ENCODE results near the gene SPATA3.
"Not testable (repeated sequence)": the region's sequence is repeated elsewhere in the genome, so short reads cannot be mapped to it uniquely, and the experiment has no call there.

The SPATA3 gene

GRCh38 chr2:231002641-231003040, 6.7 kb downstream of the SPATA3 start:
- DNase-seq = no peak
- Histone ChIP-seq H4K5ac (ENCODE audit: low read length) (no peak overlapping the region), H3K9ac (ENCODE audit: low read length) (no peak overlapping the region), H2BK15ac (replicated peaks; ENCODE audit: low read depth) (no peak overlapping the region), H3K36me3 (ENCODE audit: control insufficient read depth, insufficient read depth, low read length) (no peaks in the 10 kb centered on the region), H3K4me1 (ENCODE audit: control insufficient read depth, low read depth, low read length) (no peaks in the 10 kb centered on the region), H2AK5ac (ENCODE audit: low read length) (no peak overlapping the region), H3K18ac (ENCODE audit: low read length) (no peak overlapping the region), H3K4ac (ENCODE audit: low read depth, low read length) (no peak overlapping the region), H3K56ac (ENCODE audit: low read length) (no peak overlapping the region), H4K8ac (ENCODE audit: low read depth, low read length) (no peak overlapping the region), H3K79me2 (ENCODE audit: control insufficient read depth, insufficient read depth, low read length) (no peaks in the 10 kb centered on the region), H3K23ac (ENCODE audit: low read length) (no peak overlapping the region), H3K4me3 (ENCODE audit: low read length) (no peak overlapping the region), H2BK5ac (ENCODE audit: low read length) (no peak overlapping the region), H3K27me3 (ENCODE audit: insufficient read depth, low read length, poor library complexity) (peaks cover 3% of the 10 kb centered on the region), H3K4me2 (ENCODE audit: low read length) (no peak overlapping the region), H3K27ac (ENCODE audit: low read depth, low read length) (no peak overlapping the region), H2BK120ac (ENCODE audit: low read depth, low read length) (no peak overlapping the region), H3K79me1 (ENCODE audit: low read length) (no peaks in the 10 kb centered on the region)
- no CpG with 5 or more reads among the region's 10 CpGs for WGBS (ENCODE audit: extremely low coverage, insufficient coverage, low lambda C conversion rate)

GRCh38 chr2:231003186-231003585, 7.3 kb downstream of the SPATA3 start:
- no peak overlapping the region for H3K56ac ChIP-seq (ENCODE audit: low read length)
- no CpG with 5 or more reads among the region's 2 CpGs for WGBS (ENCODE audit: extremely low coverage, insufficient coverage, low lambda C conversion rate)
- no peak overlapping the region for H2BK15ac ChIP-seq (replicated peaks; ENCODE audit: low read depth)
- no peak overlapping the region for H3K18ac ChIP-seq (ENCODE audit: low read length)
- no peak overlapping the region for H4K8ac ChIP-seq (ENCODE audit: low read depth, low read length)
- H3K27me3 ChIP-seq (ENCODE audit: insufficient read depth, low read length, poor library complexity) = peaks cover 3% of the 10 kb centered on the region
- no peak overlapping the region for H3K4me2 ChIP-seq (ENCODE audit: low read length)
- no peak overlapping the region for H2BK120ac ChIP-seq (ENCODE audit: low read depth, low read length)
- no peak overlapping the region for H3K9ac ChIP-seq (ENCODE audit: low read length)
- no peaks in the 10 kb centered on the region for H3K36me3 ChIP-seq (ENCODE audit: control insufficient read depth, insufficient read depth, low read length)
- no peaks in the 10 kb centered on the region for H3K79me1 ChIP-seq (ENCODE audit: low read length)
- H3K27ac ChIP-seq (ENCODE audit: low read depth, low read length) = no peak overlapping the region
- H2AK5ac ChIP-seq (ENCODE audit: low read length) = no peak overlapping the region
- no peak overlapping the region for H3K4ac ChIP-seq (ENCODE audit: low read depth, low read length)
- DNase-seq = no peak
- no peak overlapping the region for H3K23ac ChIP-seq (ENCODE audit: low read length)
- H3K79me2 ChIP-seq (ENCODE audit: control insufficient read depth, insufficient read depth, low read length) = no peaks in the 10 kb centered on the region
- no peaks in the 10 kb centered on the region for H3K4me1 ChIP-seq (ENCODE audit: control insufficient read depth, low read depth, low read length)
- no peak overlapping the region for H4K5ac ChIP-seq (ENCODE audit: low read length)
- no peak overlapping the region for H2BK5ac ChIP-seq (ENCODE audit: low read length)
- H3K4me3 ChIP-seq (ENCODE audit: low read length) = no peak overlapping the region

DNA sequence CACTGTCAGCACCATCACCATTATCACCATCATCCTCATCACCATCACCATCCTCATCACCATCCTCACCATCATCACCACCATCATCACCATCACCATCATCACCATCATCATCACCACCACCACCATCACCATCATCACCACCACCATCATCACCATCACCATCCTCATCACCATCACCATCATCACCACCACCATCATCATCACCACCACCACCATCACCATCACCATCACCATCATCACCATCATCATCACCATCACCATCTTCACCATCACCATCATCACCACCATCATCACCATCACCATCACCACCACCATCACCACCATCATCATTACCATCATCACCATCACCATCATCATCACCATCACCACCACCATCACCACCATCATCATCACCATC, 9.0 kb downstream of the SPATA3 start:
- not testable (repeated sequence) for H2AK5ac ChIP-seq (ENCODE audit: low read length); H3K23ac ChIP-seq (ENCODE audit: low read length); H3K27ac ChIP-seq (ENCODE audit: low read depth, low read length); H3K9ac ChIP-seq (ENCODE audit: low read length); H3K36me3 ChIP-seq (ENCODE audit: control insufficient read depth, insufficient read depth, low read length); H2BK15ac ChIP-seq (replicated peaks; ENCODE audit: low read depth); H3K4me1 ChIP-seq (ENCODE audit: control insufficient read depth, low read depth, low read length); H3K79me1 ChIP-seq (ENCODE audit: low read length); H3K27me3 ChIP-seq (ENCODE audit: insufficient read depth, low read length, poor library complexity); H3K4ac ChIP-seq (ENCODE audit: low read depth, low read length); H3K18ac ChIP-seq (ENCODE audit: low read length); H3K4me2 ChIP-seq (ENCODE audit: low read length); H4K8ac ChIP-seq (ENCODE audit: low read depth, low read length); DNase-seq; H4K5ac ChIP-seq (ENCODE audit: low read length); H2BK120ac ChIP-seq (ENCODE audit: low read depth, low read length); H3K4me3 ChIP-seq (ENCODE audit: low read length); H3K79me2 ChIP-seq (ENCODE audit: control insufficient read depth, insufficient read depth, low read length); H2BK5ac ChIP-seq (ENCODE audit: low read length); H3K56ac ChIP-seq (ENCODE audit: low read length)

GRCh38 chr2:231007286-231008098, 11.6 kb downstream of the SPATA3 start:
- no peaks in the 10 kb centered on the region for H3K27me3 ChIP-seq (ENCODE audit: insufficient read depth, low read length, poor library complexity)
- H2AK5ac ChIP-seq (ENCODE audit: low read length) = no peak overlapping the region
- no peaks in the 10 kb centered on the region for H3K79me1 ChIP-seq (ENCODE audit: low read length)
- H3K27ac ChIP-seq (ENCODE audit: low read depth, low read length) = no peak overlapping the region
- no peak overlapping the region for H3K56ac ChIP-seq (ENCODE audit: low read length)
- H2BK120ac ChIP-seq (ENCODE audit: low read depth, low read length) = no peak overlapping the region
- H3K18ac ChIP-seq (ENCODE audit: low read length) = no peak overlapping the region
- H2BK15ac ChIP-seq (replicated peaks; ENCODE audit: low read depth) = no peak overlapping the region
- no peak overlapping the region for H3K4me3 ChIP-seq (ENCODE audit: low read length)
- H3K4me2 ChIP-seq (ENCODE audit: low read length) = no peak overlapping the region
- H3K4ac ChIP-seq (ENCODE audit: low read depth, low read length) = no peak overlapping the region
- no peak overlapping the region for H4K8ac ChIP-seq (ENCODE audit: low read depth, low read length)
- no peak for DNase-seq
- H3K79me2 ChIP-seq (ENCODE audit: control insufficient read depth, insufficient read depth, low read length) = no peaks in the 10 kb centered on the region
- H2BK5ac ChIP-seq (ENCODE audit: low read length) = no peak overlapping the region
- no peak overlapping the region for H4K5ac ChIP-seq (ENCODE audit: low read length)
- H3K9ac ChIP-seq (ENCODE audit: low read length) = no peak overlapping the region
- H3K23ac ChIP-seq (ENCODE audit: low read length) = no peak overlapping the region
- no peaks in the 10 kb centered on the region for H3K4me1 ChIP-seq (ENCODE audit: control insufficient read depth, low read depth, low read length)
- no CpG with 5 or more reads among the region's 10 CpGs for WGBS (ENCODE audit: extremely low coverage, insufficient coverage, low lambda C conversion rate)
- H3K36me3 ChIP-seq (ENCODE audit: control insufficient read depth, insufficient read depth, low read length) = no peaks in the 10 kb centered on the region

DNA sequence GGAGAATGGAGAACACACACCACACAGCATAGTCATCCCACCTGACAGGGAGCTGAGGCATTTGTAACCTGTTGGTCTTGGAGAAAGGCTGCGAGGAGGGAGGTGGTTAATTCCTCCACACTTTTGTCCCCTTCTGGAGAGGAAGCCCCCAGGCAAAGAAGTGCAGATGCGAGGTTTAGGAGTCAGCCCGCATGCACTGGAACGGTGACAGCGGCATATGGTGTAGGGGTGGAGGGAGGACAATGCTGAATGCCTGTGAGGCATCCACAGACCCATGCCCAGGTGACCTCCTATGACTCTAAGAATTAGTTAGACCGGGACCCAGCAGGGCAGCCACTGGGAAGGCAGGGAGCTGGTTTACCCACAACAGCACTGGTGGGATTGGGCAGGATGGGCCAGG, 12.2 kb downstream of the SPATA3 start:
- Histone ChIP-seq H3K4me3 (ENCODE audit: low read length) (no peak overlapping the region), H3K27ac (ENCODE audit: low read depth, low read length) (no peak overlapping the region), H3K27me3 (ENCODE audit: insufficient read depth, low read length, poor library complexity) (no peaks in the 10 kb centered on the region), H2AK5ac (ENCODE audit: low read length) (no peak overlapping the region), H4K5ac (ENCODE audit: low read length) (no peak overlapping the region), H2BK15ac (replicated peaks; ENCODE audit: low read depth) (no peak overlapping the region), H3K4ac (ENCODE audit: low read depth, low read length) (no peak overlapping the region), H3K4me1 (ENCODE audit: control insufficient read depth, low read depth, low read length) (no peaks in the 10 kb centered on the region), H3K4me2 (ENCODE audit: low read length) (no peak overlapping the region), H3K56ac (ENCODE audit: low read length) (no peak overlapping the region), H3K18ac (ENCODE audit: low read length) (no peak overlapping the region), H2BK120ac (ENCODE audit: low read depth, low read length) (no peak overlapping the region), H4K8ac (ENCODE audit: low read depth, low read length) (no peak overlapping the region), H2BK5ac (ENCODE audit: low read length) (no peak overlapping the region), H3K9ac (ENCODE audit: low read length) (no peak overlapping the region), H3K23ac (ENCODE audit: low read length) (no peak overlapping the region), H3K36me3 (ENCODE audit: control insufficient read depth, insufficient read depth, low read length) (no peaks in the 10 kb centered on the region), H3K79me1 (ENCODE audit: low read length) (no peaks in the 10 kb centered on the region), H3K79me2 (ENCODE audit: control insufficient read depth, insufficient read depth, low read length) (no peaks in the 10 kb centered on the region)
- DNase-seq = no peak
- no CpG with 5 or more reads among the region's 6 CpGs for WGBS (ENCODE audit: extremely low coverage, insufficient coverage, low lambda C conversion rate)

Data from mesendoderm (in vitro differentiated cells).